Muscle of leg (tissue), 11 donors: ENCODE results near the gene FYN. TPM values are rescaled to one million over a fixed set of nuclear protein-coding genes. Genes with fewer than 3 reads are reported as not detected.
A peak's percentile ranks its signal among the peaks of the same experiment; 100 is the strongest.

ENCODE experiments used
- DNase-seq: peaks from one replicate; pipeline ENCODE4 v3.0.0; 2013
- H3K27ac ChIP-seq: one replicate; pipeline ENCODE4 v1.5.1; 2013; ENCODE audit warnings: mild to moderate bottlenecking, low read length, control low read depth
- H3K27me3 ChIP-seq: one replicate; pipeline ENCODE4 v1.6.1; 2013; ENCODE audit warnings: low read length; ENCODE audit not compliant: control insufficient read depth, insufficient read depth
- H3K36me3 ChIP-seq: one replicate; pipeline ENCODE4 v1.6.1; 2013; ENCODE audit warnings: low read length; ENCODE audit not compliant: control insufficient read depth, insufficient read depth
- H3K4me1 ChIP-seq: one replicate; pipeline ENCODE4 v1.6.1; 2013; ENCODE audit warnings: low read length; ENCODE audit not compliant: control insufficient read depth, insufficient read depth
- H3K4me3 ChIP-seq: one replicate; pipeline ENCODE4 v1.5.1; 2013; ENCODE audit warnings: low read length, control low read depth
- H3K9me3 ChIP-seq: replicated peaks from 2 replicates; pipeline ENCODE4 v1.6.1; 2013; ENCODE audit warnings: low read depth, low read length; ENCODE audit not compliant: control insufficient read depth
- WGBS: methylation state at CpG from one replicate; pipeline ENCODE4 v1.1.5; 2013; ENCODE audit warnings: missing lambda C conversion rate; ENCODE audit not compliant: insufficient coverage; 5-methylcytosine and 5-hydroxymethylcytosine counted together
- polyA plus RNA-seq, 8 donors: library from polyadenylated mRNA; unstranded; fragments of 120-200 nt; gene quantifications; one replicate each; pipeline versions ENCODE4 v1.2.1 to v1.2.3, GENCODE V29; 2013; ENCODE audit warnings: inconsistent platforms in 1 of 8, low replicate concordance in 1 of 8; ENCODE audit not compliant: insufficient read length in 8 of 8, insufficient read depth in 1 of 8
- total RNA-seq: library from RNA; stranded (reverse); fragments of 120-200 nt; gene quantifications from one replicate; pipeline ENCODE4 v1.2.4, GENCODE V29; 2013

The FYN gene
- total and polyA plus RNA-seq, 9 donors: 97.1 to 181 (median 152) TPM

DNA sequence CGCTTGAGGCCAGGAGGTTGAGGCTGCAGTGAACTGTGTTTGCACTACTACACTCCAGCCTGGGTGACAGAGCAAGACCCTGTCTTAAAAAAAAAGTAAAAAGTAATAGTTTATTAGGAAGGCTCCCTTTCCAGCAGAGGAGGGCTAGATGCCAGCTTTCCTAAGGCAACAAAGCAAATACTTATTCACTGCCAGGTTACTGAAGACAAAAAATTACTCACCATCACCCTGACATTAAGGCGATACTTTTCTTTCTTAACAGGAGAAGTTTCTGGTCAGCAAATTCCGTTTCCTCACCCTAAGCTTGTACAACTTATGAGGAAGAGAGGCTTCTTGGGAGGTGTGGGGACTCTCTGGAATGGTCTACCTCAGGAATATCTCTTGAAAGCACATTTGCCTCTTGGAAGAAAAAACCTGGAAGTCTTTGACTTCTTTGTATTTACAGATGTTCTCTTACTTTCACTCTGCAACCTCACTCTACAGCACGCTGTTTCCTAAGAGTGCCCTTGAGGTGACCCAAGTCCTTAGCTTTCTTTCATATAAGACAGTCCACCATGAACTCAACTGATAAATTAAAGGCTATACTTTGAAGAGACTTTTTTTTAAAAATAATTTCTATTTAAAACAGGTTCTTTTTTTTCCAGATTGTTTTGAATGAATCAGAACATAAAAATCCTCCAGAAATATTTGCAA, 214.6 kb downstream of the FYN start:
- Histone ChIP-seq H3K27ac (peak overlapping the region; percentile 47), H3K36me3 (peaks cover 11% of the 10 kb centered on the region), H3K4me1 (peaks cover 25% of the 10 kb centered on the region), H3K4me3 (no peak overlapping the region), H3K27me3 (no peaks in the 10 kb centered on the region), H3K9me3 (no peaks in the 10 kb centered on the region)
- WGBS: 100% methylated on average over 1 of the region's 4 CpGs
- peak; percentile 73 for DNase-seq

DNA sequence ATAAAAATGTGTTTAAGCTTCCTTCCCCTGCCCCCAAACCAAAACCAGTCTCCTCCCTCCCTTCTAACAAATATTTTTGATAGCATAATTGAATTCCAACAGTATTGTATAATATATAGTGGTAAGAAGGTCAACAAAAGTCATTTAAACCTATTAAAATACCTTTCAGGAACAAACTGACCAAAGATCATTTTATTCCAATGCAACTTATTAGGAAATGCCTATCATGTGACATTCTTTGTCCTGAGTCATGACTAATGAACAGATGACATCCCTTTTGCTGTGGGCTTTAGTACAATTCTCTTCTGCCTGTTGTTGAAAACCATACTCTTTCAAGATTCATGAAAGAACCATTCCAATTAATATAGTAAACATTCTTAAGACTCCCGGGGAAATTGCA, 216.1 kb downstream of the FYN start:
- Histone ChIP-seq H3K27me3 (no peaks in the 10 kb centered on the region), H3K4me3 (no peak overlapping the region), H3K9me3 (no peaks in the 10 kb centered on the region), H3K36me3 (peaks cover 11% of the 10 kb centered on the region), H3K27ac (no peak overlapping the region), H3K4me1 (peaks cover 11% of the 10 kb centered on the region)
- no peak for DNase-seq
- WGBS: no CpG with 5 or more reads among the region's 1 CpG

DNA sequence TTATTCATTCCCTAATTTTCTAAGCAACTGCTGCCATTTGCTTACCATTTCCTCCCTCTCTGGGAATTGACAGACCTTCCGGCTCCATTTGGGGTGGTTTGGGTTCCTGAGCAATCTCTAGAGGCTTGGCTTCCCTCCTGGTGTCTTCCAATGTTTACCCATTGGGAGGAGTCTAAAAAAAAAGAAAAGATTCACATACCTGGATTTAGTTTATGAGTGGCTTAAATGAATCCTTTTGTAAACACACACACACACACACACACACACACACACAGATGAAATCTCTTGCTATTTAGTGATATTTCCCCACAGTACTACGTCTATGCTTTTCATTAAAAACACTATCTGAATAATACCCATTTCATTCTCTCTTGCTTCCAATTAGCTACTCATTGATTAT, 219.3 kb downstream of the FYN start:
- WGBS: no CpG with 5 or more reads among the region's 2 CpGs
- Histone ChIP-seq H3K27ac (no peak overlapping the region), H3K4me3 (no peak overlapping the region), H3K4me1 (no peaks in the 10 kb centered on the region), H3K9me3 (no peaks in the 10 kb centered on the region), H3K36me3 (peaks cover 12% of the 10 kb centered on the region), H3K27me3 (no peaks in the 10 kb centered on the region)
- no peak for DNase-seq

DNA sequence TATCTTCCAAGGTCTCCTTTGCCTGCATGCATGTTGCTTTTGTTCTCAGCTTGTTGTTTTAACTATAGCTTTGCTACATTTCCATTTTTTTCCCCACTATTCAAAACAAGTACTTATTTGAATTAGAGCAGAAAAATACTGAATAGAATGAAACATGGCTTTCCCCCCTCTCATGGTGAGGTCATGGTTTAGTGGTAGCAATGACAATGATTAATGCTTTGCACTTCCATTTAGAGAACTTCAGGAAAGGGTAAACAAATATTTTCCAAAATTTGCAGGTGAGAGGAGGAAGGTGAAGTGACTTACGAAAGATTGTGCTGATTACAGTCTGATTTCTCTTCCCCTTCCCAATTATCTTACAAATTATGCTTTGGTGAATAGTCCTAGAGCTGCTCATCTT, 219.8 kb downstream of the FYN start:
- Histone ChIP-seq H3K9me3 (no peaks in the 10 kb centered on the region), H3K4me3 (no peak overlapping the region), H3K36me3 (peaks cover 12% of the 10 kb centered on the region), H3K27me3 (no peaks in the 10 kb centered on the region), H3K4me1 (no peaks in the 10 kb centered on the region), H3K27ac (no peak overlapping the region)
- DNase-seq: no peak
- WGBS: no CpG with 5 or more reads among the region's 1 CpG

DNA sequence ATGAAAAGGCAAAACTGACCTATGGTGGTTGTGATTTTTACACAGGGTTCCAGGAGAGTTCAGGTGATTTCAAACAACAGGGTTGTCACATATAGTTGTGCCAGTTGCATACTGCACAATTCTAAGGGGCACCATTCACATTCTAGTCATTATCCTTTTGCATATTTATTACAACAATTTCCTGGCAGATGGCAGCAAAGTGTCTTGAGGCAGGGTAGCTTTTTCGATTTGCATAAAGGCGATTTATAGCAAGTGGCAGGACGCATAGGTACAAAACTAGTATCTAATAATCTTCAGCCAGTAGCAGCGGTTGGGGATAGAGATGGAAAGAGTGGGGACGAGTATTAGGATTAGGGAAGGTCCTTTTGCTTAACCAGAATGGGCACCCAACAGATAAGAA, 221.1 kb downstream of the FYN start:
- peaks cover 10% of the 10 kb centered on the region for H3K36me3 ChIP-seq
- H3K27ac ChIP-seq: no peak overlapping the region
- H3K9me3 ChIP-seq: no peaks in the 10 kb centered on the region
- WGBS: 100% methylated on average over 1 of the region's 5 CpGs
- no peak for DNase-seq
- H3K4me1 ChIP-seq: peaks cover 7% of the 10 kb centered on the region
- no peak overlapping the region for H3K4me3 ChIP-seq
- H3K27me3 ChIP-seq: no peaks in the 10 kb centered on the region

DNA sequence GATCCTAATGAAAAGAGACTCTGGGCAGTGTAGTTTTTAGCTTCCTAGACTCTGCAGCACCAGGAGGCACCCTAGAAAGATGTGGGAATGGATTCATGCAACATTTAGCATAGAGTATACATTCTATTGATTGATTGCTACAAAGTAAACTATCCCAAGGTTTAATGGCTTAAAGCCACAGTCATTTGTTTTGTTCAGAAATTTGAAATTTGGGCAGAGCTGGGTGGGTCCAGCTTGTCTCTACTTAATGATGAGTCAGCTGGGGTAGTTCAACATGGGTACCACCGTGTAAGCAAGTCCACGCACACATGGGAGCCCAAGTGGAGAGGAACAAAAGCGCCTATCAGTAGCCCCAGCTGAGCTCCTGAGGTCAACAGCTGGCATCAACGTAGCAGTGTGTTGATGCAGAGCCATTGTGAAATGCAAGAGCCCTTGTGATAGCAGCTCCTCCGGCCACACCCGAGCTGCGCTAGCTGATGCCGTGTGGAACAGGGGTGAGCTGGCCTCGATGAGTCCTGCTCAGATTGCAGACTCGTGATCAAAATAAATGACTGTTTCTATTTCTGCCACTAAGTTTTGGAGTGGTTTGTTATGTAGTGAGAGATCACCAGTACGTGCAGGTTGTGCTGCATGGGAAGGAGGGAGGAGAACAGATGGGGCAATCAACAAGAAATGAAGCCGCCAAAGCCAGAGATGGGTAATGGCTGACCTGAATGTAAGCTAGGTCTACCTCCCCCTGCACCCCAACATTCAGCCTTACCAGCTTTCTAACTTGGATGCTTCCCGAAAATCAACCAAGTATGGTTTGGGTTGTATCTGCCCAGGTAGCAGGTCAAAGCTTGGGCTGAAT, 221.8 kb downstream of the FYN start:
- no peak for DNase-seq
- WGBS: 91% methylated on average over 10 of the region's 13 CpGs

DNA sequence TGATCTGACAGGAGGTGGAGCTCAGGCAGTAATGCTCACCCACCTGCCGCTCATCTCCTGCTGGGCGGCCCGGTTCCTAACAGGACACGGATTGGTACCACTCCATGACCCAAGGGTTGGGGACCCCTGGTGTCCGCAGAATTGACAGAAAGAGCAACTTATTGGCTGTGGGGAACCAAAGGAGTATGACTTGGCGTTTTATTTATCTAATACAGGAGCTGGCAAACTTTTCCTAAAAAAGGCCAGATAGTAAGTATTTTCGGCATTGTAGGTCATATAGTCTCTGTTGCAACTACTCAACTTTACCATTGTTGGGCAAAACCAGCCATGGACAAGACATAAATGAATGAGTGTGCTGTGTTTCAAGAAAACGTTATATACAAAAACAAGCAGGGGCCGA, 223.2 kb downstream of the FYN start:
- H3K27me3 ChIP-seq: no peaks in the 10 kb centered on the region
- H3K4me3 ChIP-seq: no peak overlapping the region
- no peak for DNase-seq
- H3K36me3 ChIP-seq: peaks cover 11% of the 10 kb centered on the region
- no peak overlapping the region for H3K27ac ChIP-seq
- peaks cover 14% of the 10 kb centered on the region for H3K4me1 ChIP-seq
- no peaks in the 10 kb centered on the region for H3K9me3 ChIP-seq
- WGBS: 88% methylated on average over 6 of the region's 9 CpGs

More for the DNA sequence above, 221.8 kb downstream of the FYN start:
- H3K36me3 ChIP-seq: peaks cover 10% of the 10 kb centered on the region
- no peak overlapping the region for H3K4me3 ChIP-seq
- no peaks in the 10 kb centered on the region for H3K9me3 ChIP-seq
- H3K27ac ChIP-seq: no peak overlapping the region
- H3K27me3 ChIP-seq: no peaks in the 10 kb centered on the region
- peaks cover 14% of the 10 kb centered on the region for H3K4me1 ChIP-seq

DNA sequence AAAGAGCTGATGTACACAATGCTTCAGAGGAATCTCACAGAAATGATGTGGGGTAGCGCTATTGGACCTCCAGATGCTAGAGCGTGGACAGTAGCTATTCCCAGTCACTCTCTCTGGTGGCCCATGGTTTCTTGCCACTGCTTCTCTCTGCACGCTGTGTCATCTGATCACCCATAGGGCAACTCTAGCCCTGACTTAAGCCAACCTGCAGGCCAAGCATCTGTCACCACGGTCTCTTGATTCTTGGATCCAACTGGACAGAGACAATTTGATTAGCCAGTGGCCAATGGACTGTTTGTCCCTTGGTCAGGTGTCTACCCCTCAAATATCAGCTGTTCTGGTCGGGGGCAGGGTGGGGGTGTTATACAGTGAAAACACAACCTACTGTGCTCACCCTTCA, 225.2 kb downstream of the FYN start:
- no peaks in the 10 kb centered on the region for H3K27me3 ChIP-seq
- no peak overlapping the region for H3K4me3 ChIP-seq
- 96% methylated on average over 4 of the region's 5 CpGs for WGBS
- no peaks in the 10 kb centered on the region for H3K9me3 ChIP-seq
- H3K27ac ChIP-seq: no peak overlapping the region
- peaks cover 14% of the 10 kb centered on the region for H3K4me1 ChIP-seq
- H3K36me3 ChIP-seq: peaks cover 14% of the 10 kb centered on the region
- DNase-seq: no peak

DNA sequence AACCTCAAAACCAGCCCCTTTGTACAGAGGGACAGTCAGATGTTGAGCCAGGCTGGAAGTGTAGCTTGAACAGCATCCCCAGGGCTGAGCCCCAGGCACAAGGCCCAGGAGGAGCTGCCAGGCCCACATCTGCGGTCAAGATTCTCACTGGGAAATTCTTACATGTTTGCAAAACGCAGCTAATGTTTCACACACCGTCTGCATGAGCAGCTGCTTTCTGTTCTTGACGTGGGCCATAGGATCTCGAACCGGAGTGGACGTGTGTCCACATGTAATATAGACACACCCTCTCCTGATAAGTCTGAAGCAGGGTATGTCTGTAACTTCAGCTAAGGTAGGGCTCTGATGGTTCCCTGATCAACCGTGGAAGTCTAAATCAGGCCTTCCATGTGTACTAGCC, 226.3 kb downstream of the FYN start:
- Histone ChIP-seq H3K27me3 (no peaks in the 10 kb centered on the region), H3K27ac (peak overlapping the region; percentile 81), H3K4me1 (peaks cover 18% of the 10 kb centered on the region), H3K36me3 (peaks cover 14% of the 10 kb centered on the region), H3K4me3 (no peak overlapping the region), H3K9me3 (no peaks in the 10 kb centered on the region)
- 33% methylated on average over 1 of the region's 8 CpGs for WGBS
- peak; percentile 88 for DNase-seq

DNA sequence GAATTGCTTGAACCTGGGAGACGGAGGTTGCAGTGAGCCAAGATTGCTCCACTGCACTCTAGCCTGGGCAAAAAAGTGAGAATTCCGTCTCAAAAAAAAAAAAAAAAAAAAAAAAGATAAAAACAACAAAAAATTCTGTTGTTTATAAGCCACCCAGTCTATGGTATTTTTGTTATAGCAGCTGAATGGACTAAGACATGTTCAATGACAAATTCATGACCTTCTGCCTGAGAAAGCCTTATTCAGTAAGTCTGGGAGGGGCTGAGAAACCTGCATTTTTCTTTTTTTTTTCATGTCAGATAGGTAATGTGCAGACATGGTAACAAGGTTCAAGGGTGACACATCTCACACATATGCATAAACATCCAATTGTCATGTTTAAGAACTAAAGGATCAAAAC, 227.2 kb downstream of the FYN start:
- Histone ChIP-seq H3K9me3 (no peaks in the 10 kb centered on the region), H3K4me3 (no peak overlapping the region), H3K27me3 (no peaks in the 10 kb centered on the region), H3K36me3 (peaks cover 14% of the 10 kb centered on the region), H3K4me1 (peaks cover 18% of the 10 kb centered on the region), H3K27ac (no peak overlapping the region)
- no CpG with 5 or more reads among the region's 2 CpGs for WGBS
- no peak for DNase-seq
